ENCODE results near the gene ZNF207.
"Not testable (repeated sequence)": the region's sequence is repeated elsewhere in the genome, so short reads cannot be mapped to it uniquely, and the experiment has no call there.

The ZNF207 gene

GRCh38 chr17:32349854-32350665 is at the start of gene ZNF207:
ZNF207 (plus strand) TSS chr17:32350157; CDS start chr17:32350286, 129 bp downstream.
- in situ Hi-C loops (cut with MboI; ENCODE audit: low sequenced_read_pairs): no loop called here

- in situ Hi-C loops (cut with MboI; ENCODE audit: low sequenced_read_pairs): no loop called here
Measured at GRCh38 chr17:32302037-32302436, 47.9 kb upstream of the ZNF207 start.

GRCh38 chr17:32302860-32303649 is 46.9 kb upstream of the ZNF207 start:
- in situ Hi-C loops (cut with MboI; ENCODE audit: low sequenced_read_pairs): no loop called here

GRCh38 chr17:32303781-32304288 is 46.1 kb upstream of the ZNF207 start:
- in situ Hi-C loops (cut with MboI; ENCODE audit: low sequenced_read_pairs): no loop called here

- in situ Hi-C loops (cut with MboI; ENCODE audit: low sequenced_read_pairs): no loop called here
Measured at GRCh38 chr17:32305049-32305448, 44.9 kb upstream of the ZNF207 start.

- in situ Hi-C loops (cut with MboI; ENCODE audit: low sequenced_read_pairs): no loop called here
Measured at GRCh38 chr17:32307658-32308057, 42.3 kb upstream of the ZNF207 start.

- in situ Hi-C loops (cut with MboI; ENCODE audit: low sequenced_read_pairs): no loop called here
Measured at GRCh38 chr17:32311028-32311536, 38.9 kb upstream of the ZNF207 start.

- in situ Hi-C loops (cut with MboI; ENCODE audit: low sequenced_read_pairs): no loop called here
Measured at GRCh38 chr17:32314636-32315035, 35.3 kb upstream of the ZNF207 start.

GRCh38 chr17:32315171-32315570 is 34.8 kb upstream of the ZNF207 start:
- in situ Hi-C loops (cut with MboI; ENCODE audit: low sequenced_read_pairs): no loop called here

- in situ Hi-C loops (cut with MboI; ENCODE audit: low sequenced_read_pairs): not testable (repeated sequence)
Measured at GRCh38 chr17:32316653-32317052, 33.3 kb upstream of the ZNF207 start.

GRCh38 chr17:32317353-32317752 is 32.6 kb upstream of the ZNF207 start:
- in situ Hi-C loops (cut with MboI; ENCODE audit: low sequenced_read_pairs): no loop called here

- in situ Hi-C loops (cut with MboI; ENCODE audit: low sequenced_read_pairs): no loop called here
Measured at GRCh38 chr17:32318071-32318470, 31.9 kb upstream of the ZNF207 start.

GRCh38 chr17:32319548-32319905 is 30.4 kb upstream of the ZNF207 start:
- in situ Hi-C loops (cut with MboI; ENCODE audit: low sequenced_read_pairs): no loop called here

- in situ Hi-C loops (cut with MboI; ENCODE audit: low sequenced_read_pairs): not testable (repeated sequence)
Measured at GRCh38 chr17:32320080-32320479, 29.9 kb upstream of the ZNF207 start.

GRCh38 chr17:32320847-32321246 is 29.1 kb upstream of the ZNF207 start:
- in situ Hi-C loops (cut with MboI; ENCODE audit: low sequenced_read_pairs): no loop called here

- in situ Hi-C loops (cut with MboI; ENCODE audit: low sequenced_read_pairs): no loop called here
Measured at GRCh38 chr17:32323046-32323445, 26.9 kb upstream of the ZNF207 start.

GRCh38 chr17:32323811-32324491 is 26.0 kb upstream of the ZNF207 start:
- in situ Hi-C loops (cut with MboI; ENCODE audit: low sequenced_read_pairs): no loop called here

- in situ Hi-C loops (cut with MboI; ENCODE audit: low sequenced_read_pairs): no loop called here
Measured at GRCh38 chr17:32327911-32328310, 22.0 kb upstream of the ZNF207 start.

GRCh38 chr17:32330147-32330546 is 19.8 kb upstream of the ZNF207 start:
- in situ Hi-C loops (cut with MboI; ENCODE audit: low sequenced_read_pairs): no loop called here

GRCh38 chr17:32331243-32332040 is 18.5 kb upstream of the ZNF207 start:
- in situ Hi-C loops (cut with MboI; ENCODE audit: low sequenced_read_pairs): no loop called here

Measured in HL-60/S4 treated with phorbol 12-myristate 13-acetate at 8.2 ng/mL for 4 days and 3 days (cell line).